ENCODE results near the gene PGAM1. TPM values are rescaled to one million over a fixed set of nuclear protein-coding genes. Genes with fewer than 3 reads are reported as not detected.
"Not testable (repeated sequence)": the region's sequence is repeated elsewhere in the genome, so short reads cannot be mapped to it uniquely, and the experiment has no call there.

The PGAM1 gene
- total RNA-seq, 1 donor from 2014 or later: 979 TPM

DNA sequence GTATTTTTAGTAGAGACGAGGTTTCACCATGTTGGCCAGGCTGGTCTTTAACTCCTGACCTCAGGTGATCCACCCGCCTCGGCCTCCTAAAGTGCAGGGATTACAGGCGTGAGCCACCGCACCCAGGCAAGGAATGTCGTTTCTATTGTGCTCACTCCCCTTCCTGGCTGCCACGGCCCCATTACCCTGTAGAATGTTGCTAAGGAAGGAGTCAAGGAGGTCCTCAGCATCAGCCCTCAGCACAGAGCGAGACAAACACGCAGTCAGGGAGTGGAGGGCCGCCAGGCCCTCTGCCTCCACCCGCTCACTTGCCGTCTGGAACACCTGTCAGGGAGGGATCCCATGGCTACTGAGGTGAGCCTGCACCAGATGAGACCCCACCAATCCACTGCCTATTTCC, 42.8 kb downstream of the PGAM1 start:
- H3K4me3 Mint-ChIP-seq; intact Hi-C loops (cut with micrococcal nuclease); H3K27me3 Mint-ChIP-seq (ENCODE audit: insufficient read depth); H3K27ac Mint-ChIP-seq; H3K9me3 Mint-ChIP-seq; H3K4me1 Mint-ChIP-seq (ENCODE audit: low read depth); DNase-seq (ENCODE audit: low spot score): not testable (repeated sequence)
- H3K36me3 Mint-ChIP-seq (ENCODE audit: low read depth): peaks cover 38% of the 10 kb centered on the region

DNA sequence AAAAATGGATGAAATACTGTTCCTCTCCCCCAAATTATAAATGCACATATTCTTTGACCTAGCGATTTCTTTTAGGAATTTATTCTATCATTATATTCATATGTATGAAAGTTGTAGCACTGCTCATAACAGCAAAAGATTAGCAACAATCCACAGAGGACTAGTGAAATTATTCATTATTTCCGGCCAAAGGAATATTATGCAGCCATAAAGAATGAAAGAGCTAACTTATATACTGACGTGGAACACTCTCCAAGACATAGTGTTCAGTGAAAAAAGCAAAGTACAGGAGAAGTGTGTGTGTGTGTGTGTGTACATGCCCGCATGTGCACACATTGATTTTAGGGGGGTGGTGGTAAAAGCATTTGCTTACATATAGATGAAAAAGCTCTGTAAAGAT, 48.9 kb downstream of the PGAM1 start:
- Mint-ChIP-seq H3K4me1 (ENCODE audit: low read depth) (peaks cover 6% of the 10 kb centered on the region), H3K4me3 (no peak overlapping the region), H3K27ac (no peak overlapping the region), H3K27me3 (ENCODE audit: insufficient read depth) (no peaks in the 10 kb centered on the region), H3K9me3 (no peaks in the 10 kb centered on the region), H3K36me3 (ENCODE audit: low read depth) (peaks cover 52% of the 10 kb centered on the region)
- intact Hi-C loops (cut with micrococcal nuclease): no loop called here
- DNase-seq (ENCODE audit: low spot score): no peak

DNA sequence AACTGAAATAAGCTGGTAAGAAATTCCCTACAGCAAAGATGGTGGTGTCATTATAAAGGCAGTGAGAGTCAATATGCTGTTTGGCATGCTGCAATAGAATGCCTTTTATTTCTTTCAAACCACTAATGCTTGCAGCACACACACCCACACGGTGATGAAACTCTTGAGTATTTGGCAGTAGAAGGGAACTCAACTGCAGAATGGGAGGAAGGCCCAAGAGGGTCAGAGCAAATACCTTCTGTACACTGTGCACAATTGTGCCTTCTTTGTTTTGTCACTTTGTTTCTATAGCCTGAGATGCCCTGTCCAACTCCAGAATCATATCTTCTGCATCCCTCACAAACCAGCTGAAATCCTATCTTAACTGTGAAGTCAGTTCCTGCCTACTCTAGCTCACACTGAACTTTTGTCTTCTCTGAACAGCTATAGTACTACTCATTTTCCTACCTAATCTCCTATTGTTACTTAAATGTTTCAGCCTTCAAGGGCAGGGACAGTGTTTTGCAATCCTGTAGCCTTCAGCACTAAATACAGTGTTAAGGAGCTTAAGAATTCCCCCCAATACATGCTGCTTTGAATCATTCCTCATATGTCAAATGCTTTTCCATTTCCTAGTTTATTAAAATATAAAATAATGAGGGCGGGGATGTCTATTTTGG, 50.1 kb downstream of the PGAM1 start:
- DNase-seq (ENCODE audit: low spot score): no peak
- H3K9me3 Mint-ChIP-seq: no peaks in the 10 kb centered on the region
- intact Hi-C loops (cut with micrococcal nuclease): no loop called here
- H3K27me3 Mint-ChIP-seq (ENCODE audit: insufficient read depth): peaks cover 2% of the 10 kb centered on the region
- peaks cover 55% of the 10 kb centered on the region for H3K36me3 Mint-ChIP-seq (ENCODE audit: low read depth)
- peaks cover 6% of the 10 kb centered on the region for H3K4me1 Mint-ChIP-seq (ENCODE audit: low read depth)
- no peak overlapping the region for H3K4me3 Mint-ChIP-seq
- H3K27ac Mint-ChIP-seq: no peak overlapping the region

DNA sequence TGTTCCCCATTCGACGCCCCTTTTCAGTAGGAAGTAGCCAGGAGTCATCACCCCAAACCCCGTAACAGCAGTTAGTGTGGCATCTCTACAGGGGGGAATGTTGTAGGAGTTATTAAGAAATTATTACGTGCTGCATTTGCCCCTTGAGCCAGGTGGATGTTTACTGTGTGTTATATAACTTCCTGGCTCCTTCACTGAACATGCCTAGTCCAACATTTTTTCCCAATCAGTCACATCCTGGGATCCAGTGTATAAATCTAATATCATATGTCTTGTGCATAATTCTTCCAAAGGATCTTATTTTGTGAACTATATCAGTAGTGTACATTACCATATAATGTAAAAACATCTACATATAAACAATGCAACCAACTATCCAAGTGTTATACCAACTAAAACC, 53.4 kb downstream of the PGAM1 start:
- H3K4me3 Mint-ChIP-seq; H3K9me3 Mint-ChIP-seq; H3K27me3 Mint-ChIP-seq (ENCODE audit: insufficient read depth); H3K4me1 Mint-ChIP-seq (ENCODE audit: low read depth); H3K27ac Mint-ChIP-seq; DNase-seq (ENCODE audit: low spot score); intact Hi-C loops (cut with micrococcal nuclease): not testable (repeated sequence)
- H3K36me3 Mint-ChIP-seq (ENCODE audit: low read depth): peaks cover 46% of the 10 kb centered on the region

DNA sequence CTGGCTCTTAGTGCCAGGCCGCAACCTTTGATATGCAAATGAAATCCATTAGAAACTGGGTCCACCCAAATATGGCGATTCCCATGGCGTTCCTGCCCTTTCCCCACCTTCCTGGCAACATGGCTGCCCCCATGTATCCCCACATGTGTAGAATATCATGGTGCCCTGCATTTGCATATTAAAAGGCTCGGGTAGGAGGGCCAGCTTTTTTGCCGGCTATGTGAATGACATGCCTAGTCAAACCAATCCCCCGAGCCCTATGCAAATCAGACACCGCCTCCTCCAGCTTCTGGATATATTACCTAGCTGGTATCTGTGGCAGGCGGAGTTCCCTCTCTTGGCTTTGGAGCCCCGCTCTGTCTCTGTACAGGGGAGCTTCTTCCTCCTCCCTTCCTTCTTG, 53.9 kb downstream of the PGAM1 start:
- no peak overlapping the region for H3K27ac Mint-ChIP-seq
- intact Hi-C loops (cut with micrococcal nuclease): no loop called here
- no peak for DNase-seq (ENCODE audit: low spot score)
- peaks cover 6% of the 10 kb centered on the region for H3K4me1 Mint-ChIP-seq (ENCODE audit: low read depth)
- no peaks in the 10 kb centered on the region for H3K9me3 Mint-ChIP-seq
- no peak overlapping the region for H3K4me3 Mint-ChIP-seq
- H3K36me3 Mint-ChIP-seq (ENCODE audit: low read depth): peaks cover 44% of the 10 kb centered on the region
- H3K27me3 Mint-ChIP-seq (ENCODE audit: insufficient read depth): peaks cover 2% of the 10 kb centered on the region

DNA sequence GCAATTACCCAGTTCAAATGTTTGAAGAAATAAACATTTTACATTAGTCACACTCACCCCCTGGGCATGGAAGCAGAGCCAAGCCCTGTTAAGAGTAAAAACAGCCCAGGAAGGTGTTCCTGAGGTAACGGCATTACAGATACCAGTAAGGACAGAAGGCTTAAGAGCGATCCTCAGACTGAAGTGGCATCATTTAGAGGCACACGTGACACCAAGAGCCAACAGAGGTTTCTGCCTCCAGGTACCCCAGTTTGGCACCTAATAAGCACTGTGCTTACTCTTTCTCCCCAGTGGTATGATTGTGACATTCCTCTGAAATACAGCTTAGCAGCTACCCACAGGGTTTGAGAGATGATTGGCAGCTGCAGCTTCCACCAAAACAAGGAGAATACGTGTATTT, 55.1 kb downstream of the PGAM1 start:
- Mint-ChIP-seq H3K4me3 (no peak overlapping the region), H3K9me3 (no peaks in the 10 kb centered on the region), H3K27ac (no peak overlapping the region), H3K36me3 (ENCODE audit: low read depth) (peaks cover 42% of the 10 kb centered on the region), H3K4me1 (ENCODE audit: low read depth) (peaks cover 2% of the 10 kb centered on the region), H3K27me3 (ENCODE audit: insufficient read depth) (peaks cover 2% of the 10 kb centered on the region)
- intact Hi-C loops (cut with micrococcal nuclease): no loop called here
- no peak for DNase-seq (ENCODE audit: low spot score)

DNA sequence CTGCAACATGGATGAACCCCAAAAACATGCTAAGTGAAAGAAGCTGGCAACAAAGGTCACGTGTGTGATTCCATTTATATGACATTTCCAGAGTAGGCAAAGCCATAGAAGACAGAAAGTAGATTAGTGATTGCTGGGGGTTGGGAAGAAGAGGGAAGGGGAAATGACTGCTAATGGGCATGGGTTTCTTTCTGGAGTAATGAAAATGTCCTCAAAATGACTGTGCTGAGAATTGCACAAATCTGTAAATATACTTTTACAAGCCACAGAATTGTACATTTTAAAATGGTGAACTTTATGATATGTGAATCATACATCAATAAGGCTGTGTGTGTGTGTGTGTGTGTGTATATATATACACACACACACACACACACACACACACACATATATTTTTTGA, 56.4 kb downstream of the PGAM1 start:
- Mint-ChIP-seq H3K9me3 (no peaks in the 10 kb centered on the region), H3K4me3 (no peak overlapping the region), H3K4me1 (ENCODE audit: low read depth) (no peaks in the 10 kb centered on the region), H3K27me3 (ENCODE audit: insufficient read depth) (peaks cover 2% of the 10 kb centered on the region), H3K36me3 (ENCODE audit: low read depth) (peaks cover 38% of the 10 kb centered on the region), H3K27ac (no peak overlapping the region)
- DNase-seq (ENCODE audit: low spot score): no peak
- intact Hi-C loops (cut with micrococcal nuclease): no loop called here

Other genes starting within 250 kb of the PGAM1 start
- 0.08 and 0.15 TPM in 2 replicates for gene SLIT1, start 240.2 kb upstream of the PGAM1 start, total RNA-seq
- gene ARHGAP19, start 133.6 kb upstream of the PGAM1 start, total RNA-seq: 27.1 and 27.8 TPM in 2 replicates
- gene FRAT1, start 106.9 kb upstream of the PGAM1 start, total RNA-seq: 3.0 and 3.3 TPM in 2 replicates
- 10.8 and 11.2 TPM in 2 replicates for gene FRAT2, start 91.5 kb upstream of the PGAM1 start, total RNA-seq
- gene RRP12, start 24.9 kb upstream of the PGAM1 start, total RNA-seq: 99.9 and 104 TPM in 2 replicates
- gene EXOSC1, start 19.8 kb downstream of the PGAM1 start, total RNA-seq: 55.3 and 57.1 TPM in 2 replicates
- gene ZDHHC16, start 20.0 kb downstream of the PGAM1 start, total RNA-seq: 48.3 and 48.8 TPM in 2 replicates
- 91.8 and 93.2 TPM in 2 replicates for gene MMS19, start 72.2 kb downstream of the PGAM1 start, total RNA-seq
- 1.7 and 1.8 TPM in 2 replicates for gene UBTD1, start 72.7 kb downstream of the PGAM1 start, total RNA-seq
- gene ANKRD2, start 146.6 kb downstream of the PGAM1 start, total RNA-seq: not detected in 2 replicates
- gene HOGA1, start 158.2 kb downstream of the PGAM1 start, total RNA-seq: not detected in 2 replicates
- gene C10orf62, start 163.5 kb downstream of the PGAM1 start, total RNA-seq: not detected in 2 replicates
- gene MORN4, start 207.3 kb downstream of the PGAM1 start, total RNA-seq: 1.9 TPM in 2 replicates
- 19.3 and 19.7 TPM in 2 replicates for gene PI4K2A, start 214.5 kb downstream of the PGAM1 start, total RNA-seq